ENCODE results near the gene KIF3B. TPM values are rescaled to one million over a fixed set of nuclear protein-coding genes. Genes with fewer than 3 reads are reported as not detected.

The KIF3B gene
- total and polyA plus RNA-seq, 2 of the 13 experiments (the other 11 are each of a cell fraction or from before 2014, with no cell fraction given) = 23.6 to 28.8 TPM

- TF ChIP-seq SMAD3 (CRISPR knock-in tag; IDR thresholded peaks at IDR 0.05) (no peak), HOMEZ (CRISPR knock-in tag; IDR thresholded peaks at IDR 0.05; ENCODE audit: low read depth) (peak; percentile 49; the same call in 1 of the 2 replicates), ZNF792 (CRISPR knock-in tag; IDR thresholded peaks at IDR 0.05) (peak; percentile 48; the same call in 1 of the 2 replicates), SIX1 (CRISPR knock-in tag; IDR thresholded peaks at IDR 0.05; ENCODE audit: borderline replicate concordance) (peak; percentile 36; the same call in 1 of the 2 replicates), GLI4 (CRISPR knock-in tag; IDR thresholded peaks at IDR 0.05; ENCODE audit: borderline replicate concordance) (no peak)
These were observed 77.4 kb downstream of the KIF3B start (continued) for GRCh38 chr20:32354592-32355416.

- no peaks in the 10 kb centered on the region for H3K36me3 ChIP-seq (replicated peaks in 1 of 2; ENCODE audit: control insufficient read depth in 1 of 2, insufficient read depth in 2 of 2, low read length in 2 of 2)
- H3K9ac ChIP-seq (ENCODE audit: insufficient read depth, low read depth, low read length) = peak overlapping the region; percentile 42
- peak overlapping the region; percentile 53 for H3K27ac ChIP-seq (ENCODE audit: extremely low read length, insufficient read depth, low read length)
- peak overlapping the region; percentile 23 for H2AFZ ChIP-seq (ENCODE audit: low read length)
- FAIRE-seq = no peak
- BruUV-seq (replicated peaks) = no TSS peak
- peak overlapping the region; percentile 90 for H3K4me2 ChIP-seq (ENCODE audit: low read depth, low read length)
- H4K20me1 ChIP-seq (ENCODE audit: insufficient read depth, low read length) = peaks cover 16% of the 10 kb centered on the region
- peaks cover 20% of the 10 kb centered on the region for H3K79me2 ChIP-seq (ENCODE audit: insufficient read depth, low read length)
- WGBS (ENCODE audit: low lambda C conversion rate) = 43% methylated on average over 6 of the region's 6 CpGs
- POLR2A ChIA-PET = interaction anchor here (0.9 to 5.3 kb wide), 4 partner anchors 10 to 66 kb away, joined by 3 to 36 read pairs (median 26); no protein-coding TSS in a partner anchor
- peaks cover 54% of the 10 kb centered on the region for H3K4me1 ChIP-seq (ENCODE audit: insufficient read depth, low read length)
- CTCF ChIA-PET (ENCODE audit: low intra/inter-chr PET ratio, low total read pairs) = interaction anchor here (1.1 kb wide), 1 partner anchor 19 kb away, joined by 5 read pairs; no protein-coding TSS in a partner anchor
- DNase-seq (ENCODE audit: low spot score) = peak; percentile 56
- intact Hi-C loops (cut with micrococcal nuclease; ENCODE audit: unreplicated experiment) (loop anchor here (2.0 to 5.0 kb wide), 3 partner anchors 17 to 127 kb away; partner anchors contain the start of gene KIF3B), in situ Hi-C loops (cut with HindIII; ENCODE audit: extremely low pct_ligation_motif_present, low pct_unique_long_range_greater_than_20kb) (no loop called here)
- no peak for ATAC-seq
- H3K27me3 ChIP-seq (ENCODE audit: control insufficient read depth in 1 of 2, insufficient read depth in 2 of 2, low read length in 2 of 2) = no peaks in the 10 kb centered on the region; a peak in 1 of 5 replicates
- peak overlapping the region in 2 of 3 experiments; percentile 8 to 13; a peak in 2 of 6 replicates for H3K4me3 ChIP-seq (replicated peaks in 1 of 3; ENCODE audit: insufficient read depth in 1 of 3, low read depth in 2 of 3, low read length in 3 of 3)
- no peaks in the 10 kb centered on the region for H3K9me3 ChIP-seq (ENCODE audit: low read length)
- TF ChIP-seq ZKSCAN1 (IDR thresholded peaks at IDR 0.05; ENCODE audit: low read length) (0 out of 2 replicates have a peak, but pooled peaks have one; percentile 1), ZGPAT (CRISPR knock-in tag; IDR thresholded peaks at IDR 0.05) (0 out of 2 replicates have a peak, but pooled peaks have one; percentile 6), ZNF879 (CRISPR knock-in tag; IDR thresholded peaks at IDR 0.05) (no peak), ZKSCAN8 (CRISPR knock-in tag; IDR thresholded peaks at IDR 0.05; ENCODE audit: borderline replicate concordance) (0 out of 2 replicates have a peak, but pooled peaks have one; percentile 5), AHDC1 (CRISPR knock-in tag; IDR thresholded peaks at IDR 0.05; ENCODE audit: borderline replicate concordance) (0 out of 2 replicates have a peak, but pooled peaks have one; percentile 5), ZNF652 (CRISPR knock-in tag; IDR thresholded peaks at IDR 0.05; ENCODE audit: borderline replicate concordance, low read depth) (peak; percentile 4; the same call in 1 of the 2 replicates), FOXC1 (CRISPR knock-in tag; IDR thresholded peaks at IDR 0.05; ENCODE audit: borderline replicate concordance) (no peak)
These were observed 78.0 kb downstream of the KIF3B start for GRCh38 chr20:32355417-32355841.
